Stomach smooth muscle (tissue), 2 donors: ENCODE data around the gene SLC39A8.

Source experiments
- H3K27ac ChIP-seq: one replicate; pipeline ENCODE4 v1.7.0; 2013; ENCODE audit warnings: mild to moderate bottlenecking, low read length, inconsistent platforms
- H3K27me3 ChIP-seq, 2 donors: one replicate each; pipeline ENCODE4 v1.7.0; 2013; ENCODE audit warnings: low read length in 2 of 2; ENCODE audit not compliant: insufficient read depth in 2 of 2, control insufficient read depth in 1 of 2
- H3K36me3 ChIP-seq, 2 donors: one replicate each; pipeline ENCODE4 v1.7.0; 2013; ENCODE audit warnings: low read length in 2 of 2; ENCODE audit not compliant: control insufficient read depth in 2 of 2, insufficient read depth in 2 of 2
- H3K4me1 ChIP-seq: one replicate; pipeline ENCODE4 v1.7.0; 2013; ENCODE audit warnings: low read length; ENCODE audit not compliant: control insufficient read depth, insufficient read depth
- H3K4me3 ChIP-seq, 2 donors: one replicate each; pipeline ENCODE4 v1.7.0; 2013; ENCODE audit warnings: low read length in 2 of 2
- H3K9ac ChIP-seq, 2 donors: one replicate each; pipeline ENCODE4 v1.7.0; 2013; ENCODE audit warnings: low read length in 2 of 2, mild to moderate bottlenecking in 1 of 2
- H3K9me3 ChIP-seq, 2 donors: one replicate each; pipeline ENCODE4 v1.7.0; 2013; ENCODE audit warnings: low read length in 2 of 2; ENCODE audit not compliant: control insufficient read depth in 2 of 2
- donor health status: healthy.
- donor health status: Pancreatic carcinoma.

Gene SLC39A8

DNA sequence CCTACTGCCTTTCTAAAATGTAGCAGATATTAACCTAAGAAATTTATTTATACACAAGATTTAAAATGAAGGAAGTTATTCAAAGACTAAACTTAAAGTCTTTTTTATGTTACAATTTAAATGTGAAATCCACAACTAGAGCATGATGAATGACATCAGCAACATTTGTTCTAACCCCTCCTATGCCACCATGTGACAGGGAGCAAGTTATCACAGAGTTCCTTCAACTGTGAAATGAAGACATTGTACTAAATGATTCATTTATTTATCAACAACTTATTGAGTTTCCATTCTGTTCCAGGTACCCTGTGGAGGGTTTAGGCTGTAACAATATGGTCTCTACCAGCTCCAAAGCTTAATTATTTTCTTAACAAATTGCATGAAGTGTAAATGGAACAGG is 76.9 kb downstream of the SLC39A8 start:
- H3K36me3 ChIP-seq, result no peaks in the 10 kb centered on the region
- no peak overlapping the region for H3K9ac ChIP-seq
- H3K27ac ChIP-seq, result no peak overlapping the region
- H3K4me1 ChIP-seq, result no peaks in the 10 kb centered on the region
- no peaks in the 10 kb centered on the region for H3K27me3 ChIP-seq
- H3K4me3 ChIP-seq, result no peak overlapping the region
- H3K9me3 ChIP-seq, result no peaks in the 10 kb centered on the region

DNA sequence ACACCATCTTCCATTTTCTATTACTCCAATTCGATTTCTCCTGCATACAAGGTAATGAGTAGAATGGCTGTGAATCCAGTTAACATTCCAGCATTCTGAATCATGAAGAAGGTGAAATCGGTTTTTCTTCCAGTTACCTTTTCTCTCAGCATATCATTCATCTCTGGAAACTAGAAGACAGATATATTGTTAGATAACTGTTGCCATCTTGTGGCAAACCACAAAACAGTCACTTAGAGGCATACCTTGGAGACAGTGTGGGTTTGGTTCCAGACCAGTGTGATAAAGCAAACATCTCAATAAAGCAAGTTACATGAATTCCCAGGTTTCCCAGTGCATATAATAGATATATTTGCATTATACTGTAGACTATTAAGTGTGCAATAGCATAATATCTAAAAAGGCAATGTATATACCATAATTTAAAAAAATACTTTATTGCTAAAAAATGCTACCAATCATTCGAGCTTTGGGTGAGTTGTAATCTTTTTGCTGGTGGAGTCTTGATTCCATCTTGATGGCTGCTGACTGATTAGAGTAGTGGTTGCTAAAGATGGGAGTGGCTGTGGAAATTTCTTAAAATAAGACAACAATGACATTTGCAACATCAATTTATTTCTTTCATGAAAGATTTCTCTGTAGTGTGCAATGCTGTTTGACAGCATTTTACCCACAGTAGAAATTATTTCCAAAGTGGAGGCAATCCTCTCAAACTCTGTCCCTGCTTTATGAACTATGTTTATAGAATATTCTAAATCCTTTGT is 82.1 kb downstream of the SLC39A8 start:
- Histone ChIP-seq H3K27ac (no peak overlapping the region), H3K27me3 (no peaks in the 10 kb centered on the region), H3K36me3 (no peaks in the 10 kb centered on the region), H3K4me1 (no peaks in the 10 kb centered on the region), H3K9ac (no peak overlapping the region), H3K4me3 (no peak overlapping the region), H3K9me3 (no peaks in the 10 kb centered on the region)

DNA sequence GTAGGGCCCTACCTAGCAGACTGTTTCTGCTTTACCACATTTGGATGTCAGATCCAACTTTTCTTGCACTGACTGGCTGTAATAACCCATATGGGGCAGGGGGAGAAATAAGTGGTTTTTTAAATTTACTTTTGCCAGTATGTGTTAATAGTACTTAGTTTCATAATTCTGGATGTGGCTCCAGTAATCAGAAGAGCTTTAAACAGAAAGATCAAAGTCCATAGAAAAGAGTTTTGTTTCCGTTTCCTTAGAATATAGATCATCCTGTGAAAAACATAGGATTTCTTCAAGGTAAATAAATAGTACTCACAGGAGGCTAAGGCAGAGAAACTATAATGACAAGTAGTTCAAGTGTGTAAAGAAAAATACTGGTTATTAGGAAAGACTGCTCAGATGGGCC is 85.6 kb downstream of the SLC39A8 start:
- no peak overlapping the region for H3K27ac ChIP-seq
- no peaks in the 10 kb centered on the region for H3K36me3 ChIP-seq
- no peaks in the 10 kb centered on the region for H3K9me3 ChIP-seq
- H3K9ac ChIP-seq, result no peak overlapping the region
- H3K27me3 ChIP-seq, result no peaks in the 10 kb centered on the region
- no peak overlapping the region for H3K4me3 ChIP-seq
- no peaks in the 10 kb centered on the region for H3K4me1 ChIP-seq

DNA sequence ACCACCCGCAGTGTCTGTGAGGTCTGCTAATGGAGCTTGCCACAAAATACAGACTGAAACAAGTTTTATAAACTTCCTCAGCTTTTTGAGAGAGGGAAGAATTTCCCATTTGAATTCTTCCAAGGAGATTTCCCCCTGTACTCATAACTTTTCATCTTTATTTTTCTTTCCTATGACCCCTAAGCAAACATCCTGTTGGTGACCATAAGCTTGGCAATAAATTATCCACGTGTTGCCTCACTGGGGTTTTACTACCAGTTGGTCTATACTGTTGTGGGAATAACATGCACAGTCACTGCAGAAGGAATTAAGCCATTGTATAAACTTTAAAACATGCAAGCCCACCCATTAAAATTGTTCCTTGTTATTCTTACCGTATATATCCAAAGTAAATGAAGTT is 86.2 kb downstream of the SLC39A8 start:
- H3K9ac ChIP-seq, result no peak overlapping the region
- H3K27me3 ChIP-seq, result no peaks in the 10 kb centered on the region
- no peaks in the 10 kb centered on the region for H3K9me3 ChIP-seq
- no peak overlapping the region for H3K27ac ChIP-seq
- no peaks in the 10 kb centered on the region for H3K36me3 ChIP-seq
- no peak overlapping the region for H3K4me3 ChIP-seq
- no peaks in the 10 kb centered on the region for H3K4me1 ChIP-seq

DNA sequence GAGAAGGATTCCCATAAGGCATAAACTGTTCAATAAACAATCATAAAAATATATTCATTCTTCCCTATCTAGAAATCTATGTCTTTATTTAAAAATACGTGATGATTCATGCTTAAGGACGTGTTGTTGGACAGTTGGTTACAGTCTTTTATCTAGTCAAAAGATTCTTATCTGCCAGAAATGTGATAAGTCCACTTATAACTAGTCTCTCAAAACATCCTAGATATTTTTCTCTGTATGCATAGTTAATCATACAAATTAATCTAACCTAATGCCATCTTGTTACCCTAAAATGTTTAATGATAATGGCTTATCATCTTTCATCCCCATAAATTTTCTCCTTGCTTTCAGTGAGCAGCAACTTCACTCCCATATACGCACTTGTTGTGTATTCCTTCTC is 89.0 kb downstream of the SLC39A8 start:
- Histone ChIP-seq H3K9me3 (no peaks in the 10 kb centered on the region), H3K4me3 (no peak overlapping the region), H3K36me3 (no peaks in the 10 kb centered on the region), H3K9ac (no peak overlapping the region), H3K27me3 (no peaks in the 10 kb centered on the region), H3K4me1 (no peaks in the 10 kb centered on the region), H3K27ac (no peak overlapping the region)

DNA sequence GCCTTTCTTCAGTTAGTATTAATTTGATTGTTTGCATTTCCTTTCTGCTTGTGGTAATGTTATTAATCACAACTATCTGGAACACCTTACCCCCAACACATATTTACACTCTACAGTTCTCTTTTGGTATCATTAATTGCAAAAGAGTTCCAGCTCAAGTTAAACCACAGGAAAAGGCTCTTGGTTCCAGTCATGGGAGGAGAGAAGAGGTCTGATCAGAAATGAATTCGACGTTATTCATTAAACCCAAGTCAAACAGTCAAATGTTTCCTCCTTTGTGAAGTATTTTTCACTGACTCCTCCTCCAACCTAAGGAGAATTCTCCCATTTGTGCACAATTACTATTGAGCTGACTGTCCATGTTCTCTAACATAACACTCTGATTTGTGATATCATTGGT is 91.4 kb downstream of the SLC39A8 start:
- no peak overlapping the region for H3K9ac ChIP-seq

DNA sequence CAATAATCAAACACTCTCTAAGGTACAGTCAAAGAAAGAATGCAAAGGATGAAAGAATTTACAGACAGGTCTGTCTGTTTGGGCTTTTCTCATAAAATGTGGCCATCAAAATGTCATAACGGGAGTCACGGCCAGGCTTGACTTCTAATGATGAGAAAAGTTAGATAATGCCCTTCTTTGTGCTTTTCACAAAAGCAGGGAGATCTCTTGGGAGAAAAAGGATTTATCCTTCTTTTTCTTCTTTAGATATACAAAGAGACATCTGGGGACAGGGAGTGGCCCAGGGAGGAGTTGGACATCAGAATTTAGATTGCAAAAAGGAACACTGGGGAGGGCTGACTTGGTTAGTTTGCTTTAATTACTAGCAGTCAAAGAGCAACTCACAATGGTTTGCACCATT is 93.1 kb downstream of the SLC39A8 start:
- Histone ChIP-seq H3K27me3 (no peaks in the 10 kb centered on the region), H3K36me3 (no peaks in the 10 kb centered on the region), H3K4me3 (no peak overlapping the region), H3K27ac (no peak overlapping the region), H3K9ac (no peak overlapping the region), H3K4me1 (no peaks in the 10 kb centered on the region), H3K9me3 (no peaks in the 10 kb centered on the region)

More for the DNA sequence above, 91.4 kb downstream of the SLC39A8 start:
- Histone ChIP-seq H3K27me3 (no peaks in the 10 kb centered on the region), H3K27ac (no peak overlapping the region), H3K9me3 (no peaks in the 10 kb centered on the region), H3K36me3 (no peaks in the 10 kb centered on the region), H3K4me1 (no peaks in the 10 kb centered on the region), H3K4me3 (no peak overlapping the region)

DNA sequence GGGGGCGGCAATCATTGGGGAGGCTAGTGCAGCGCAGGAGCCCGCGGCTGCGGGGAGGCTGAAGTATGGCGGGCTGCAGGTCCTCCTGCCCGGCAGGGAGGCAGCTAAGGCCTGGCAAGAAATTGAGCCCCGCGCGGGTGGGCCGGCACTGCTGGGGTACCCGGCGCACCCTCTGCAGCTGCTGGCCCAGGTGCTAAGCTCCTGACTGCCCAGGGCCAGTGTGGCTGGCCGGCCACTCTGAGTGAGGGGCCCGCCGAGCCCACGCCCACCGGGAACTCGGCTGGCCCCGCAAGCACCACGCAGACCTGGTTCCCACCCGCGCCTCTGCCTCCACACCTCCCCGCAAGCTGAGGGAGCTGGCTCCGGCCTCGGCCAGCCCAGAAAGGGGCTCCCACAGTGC is 94.9 kb downstream of the SLC39A8 start:
- Histone ChIP-seq H3K9me3 (no peaks in the 10 kb centered on the region), H3K36me3 (no peaks in the 10 kb centered on the region), H3K4me1 (no peaks in the 10 kb centered on the region)

DNA sequence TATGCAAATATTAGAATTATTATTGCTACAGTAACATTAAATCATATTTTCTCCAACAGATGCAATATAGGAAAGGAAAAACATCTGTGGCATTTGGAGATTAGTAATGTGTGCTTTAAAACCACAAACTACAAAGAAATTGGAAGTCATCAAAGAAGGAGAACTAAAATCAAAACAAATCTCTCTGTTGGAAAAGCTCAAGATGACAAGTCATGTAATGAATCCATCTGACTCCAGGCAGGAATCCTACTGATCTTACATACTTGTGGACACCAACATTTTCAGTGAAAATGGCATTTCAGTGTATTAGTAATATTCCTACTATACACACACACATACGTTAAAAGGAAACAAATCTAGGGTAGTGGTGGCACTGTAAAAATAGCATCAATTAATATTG is 98.2 kb downstream of the SLC39A8 start:
- no peak overlapping the region for H3K4me3 ChIP-seq
- H3K27me3 ChIP-seq, result no peaks in the 10 kb centered on the region
- H3K4me1 ChIP-seq, result no peaks in the 10 kb centered on the region
- no peaks in the 10 kb centered on the region for H3K36me3 ChIP-seq
- H3K9me3 ChIP-seq, result no peaks in the 10 kb centered on the region
- H3K9ac ChIP-seq, result no peak overlapping the region
- no peak overlapping the region for H3K27ac ChIP-seq

More for the DNA sequence above, 94.9 kb downstream of the SLC39A8 start:
- Histone ChIP-seq H3K4me3 (no peak overlapping the region), H3K27ac (no peak overlapping the region), H3K27me3 (no peaks in the 10 kb centered on the region), H3K9ac (no peak overlapping the region)

DNA sequence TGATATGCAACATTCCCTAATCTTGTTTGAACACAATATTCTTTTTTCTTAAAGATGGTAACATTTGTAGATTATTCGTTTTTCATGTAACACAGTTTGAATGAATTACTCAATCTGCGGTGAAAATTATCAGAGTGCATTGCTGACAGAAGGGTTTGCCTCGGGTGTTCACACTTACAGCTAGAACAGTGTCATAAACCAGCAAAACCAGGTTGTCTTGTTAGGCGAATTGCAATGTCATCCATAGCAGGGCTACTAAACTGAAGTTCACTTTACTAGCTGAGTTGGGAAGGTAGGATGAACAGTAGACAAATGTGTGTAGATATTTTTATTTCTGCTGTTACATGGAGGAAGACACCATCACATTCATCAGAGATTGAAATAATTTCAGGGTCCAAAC is 98.9 kb downstream of the SLC39A8 start:
- Histone ChIP-seq H3K4me1 (no peaks in the 10 kb centered on the region), H3K9ac (no peak overlapping the region), H3K27ac (no peak overlapping the region), H3K36me3 (no peaks in the 10 kb centered on the region), H3K27me3 (no peaks in the 10 kb centered on the region), H3K4me3 (no peak overlapping the region), H3K9me3 (no peaks in the 10 kb centered on the region)

DNA sequence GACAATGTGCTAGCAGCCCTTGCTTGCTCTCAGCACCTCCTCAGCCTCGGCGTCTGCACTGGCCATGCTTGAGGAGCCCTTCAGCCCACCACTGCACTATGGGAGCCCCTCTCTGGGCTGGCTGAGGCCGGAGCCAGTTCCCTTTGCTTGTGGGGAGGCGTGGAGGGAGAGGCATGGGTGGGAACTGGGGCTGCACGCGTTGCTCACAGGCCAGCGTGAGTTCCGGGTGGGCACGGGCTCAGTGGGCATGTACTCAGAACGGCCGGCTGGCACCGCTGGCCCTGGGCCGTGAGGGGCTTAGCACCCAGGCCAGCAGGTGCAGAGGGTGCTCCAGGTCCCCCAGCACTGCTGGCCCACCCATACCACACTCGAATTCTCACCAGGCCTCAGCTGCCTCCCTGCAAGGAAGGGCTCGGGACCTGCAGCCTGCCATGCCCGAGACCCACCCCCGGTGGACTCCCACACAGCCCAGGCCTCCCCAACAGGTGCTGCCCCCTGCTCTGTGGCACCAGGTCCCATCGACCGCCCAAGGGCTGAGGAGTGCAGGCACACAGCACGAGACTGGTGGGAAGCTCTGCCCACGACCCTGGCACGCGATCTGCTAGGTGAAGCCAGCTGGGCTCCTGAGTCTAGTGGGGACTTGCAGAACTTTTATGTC is 100.3 kb downstream of the SLC39A8 start:
- no peaks in the 10 kb centered on the region for H3K27me3 ChIP-seq
- no peaks in the 10 kb centered on the region for H3K36me3 ChIP-seq

More for the DNA sequence above, 100.3 kb downstream of the SLC39A8 start:
- Histone ChIP-seq H3K4me1 (no peaks in the 10 kb centered on the region), H3K27ac (no peak overlapping the region), H3K9me3 (no peaks in the 10 kb centered on the region), H3K4me3 (no peak overlapping the region), H3K9ac (no peak overlapping the region)
